ENCODE measurements around the gene MSRB2.

DNA sequence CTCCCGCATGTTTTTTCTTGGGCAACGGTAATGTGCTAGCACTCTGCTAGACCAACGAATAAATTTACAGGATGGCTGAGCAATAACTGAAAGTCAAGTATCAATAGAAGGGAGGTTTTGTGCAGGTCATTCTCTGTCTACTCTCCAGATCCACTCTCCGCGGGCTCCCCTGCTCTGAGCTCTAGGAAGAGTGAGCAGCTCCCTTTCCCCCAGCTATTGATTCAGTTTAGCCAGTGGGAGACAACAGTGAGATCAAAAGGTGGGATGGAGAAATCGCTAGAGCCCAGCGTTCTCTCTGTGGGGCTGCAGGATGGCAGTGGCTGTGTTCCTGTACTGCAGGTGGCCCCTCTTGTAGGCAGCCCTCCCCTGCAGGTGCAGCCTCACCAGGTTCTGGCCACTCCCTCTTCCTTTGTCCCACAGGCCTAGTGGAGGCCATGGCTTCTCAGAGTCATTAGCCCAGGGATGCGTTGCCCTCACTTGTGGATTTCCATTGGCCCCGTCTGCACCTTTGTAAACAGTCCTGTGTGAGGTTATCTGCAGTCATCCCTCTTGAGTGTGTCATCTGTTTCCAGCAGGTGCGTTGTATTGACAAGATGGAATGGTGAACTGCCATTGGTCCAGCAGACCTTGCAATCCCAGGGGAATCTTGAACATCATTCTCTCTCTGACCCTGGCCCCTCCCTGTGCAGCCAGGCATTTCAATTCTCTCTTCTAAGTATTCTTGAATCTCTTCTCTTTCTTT lies 11.1 kb downstream of the MSRB2 start:
- TF ChIP-seq POLR2A (IDR thresholded peaks at IDR 0.05) = no peak
- TF ChIP-seq, protein P1, sequence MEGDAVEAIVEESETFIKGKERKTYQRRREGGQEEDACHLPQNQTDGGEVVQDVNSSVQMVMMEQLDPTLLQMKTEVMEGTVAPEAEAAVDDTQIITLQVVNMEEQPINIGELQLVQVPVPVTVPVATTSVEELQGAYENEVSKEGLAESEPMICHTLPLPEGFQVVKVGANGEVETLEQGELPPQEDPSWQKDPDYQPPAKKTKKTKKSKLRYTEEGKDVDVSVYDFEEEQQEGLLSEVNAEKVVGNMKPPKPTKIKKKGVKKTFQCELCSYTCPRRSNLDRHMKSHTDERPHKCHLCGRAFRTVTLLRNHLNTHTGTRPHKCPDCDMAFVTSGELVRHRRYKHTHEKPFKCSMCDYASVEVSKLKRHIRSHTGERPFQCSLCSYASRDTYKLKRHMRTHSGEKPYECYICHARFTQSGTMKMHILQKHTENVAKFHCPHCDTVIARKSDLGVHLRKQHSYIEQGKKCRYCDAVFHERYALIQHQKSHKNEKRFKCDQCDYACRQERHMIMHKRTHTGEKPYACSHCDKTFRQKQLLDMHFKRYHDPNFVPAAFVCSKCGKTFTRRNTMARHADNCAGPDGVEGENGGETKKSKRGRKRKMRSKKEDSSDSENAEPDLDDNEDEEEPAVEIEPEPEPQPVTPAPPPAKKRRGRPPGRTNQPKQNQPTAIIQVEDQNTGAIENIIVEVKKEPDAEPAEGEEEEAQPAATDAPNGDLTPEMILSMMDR (IDR thresholded peaks at IDR 0.05) = no peak
